HUES6 (cell line): ENCODE data around the gene SLC17A6.
A peak's percentile ranks its signal among the peaks of the same experiment; 100 is the strongest.

ENCODE experiments used
- H3K27ac ChIP-seq: 2 replicates; pipeline ENCODE4 v1.7.0; 2013; ENCODE audit warnings: low read depth, mild to moderate bottlenecking, low read length, inconsistent platforms
- H3K27me3 ChIP-seq: 2 replicates; pipeline ENCODE4 v1.6.1; 2013; ENCODE audit warnings: low read length; ENCODE audit not compliant: control insufficient read depth, insufficient read depth
- H3K36me3 ChIP-seq: 2 replicates; pipeline ENCODE4 v1.6.1; 2013; ENCODE audit warnings: low read length; ENCODE audit not compliant: control insufficient read depth, insufficient read depth
- H3K4me1 ChIP-seq: 2 replicates; pipeline ENCODE4 v1.6.1; 2013; ENCODE audit warnings: low read length; ENCODE audit not compliant: control insufficient read depth, insufficient read depth
- H3K4me3 ChIP-seq: 2 replicates; pipeline ENCODE4 v1.5.1; 2013; ENCODE audit warnings: low read depth, low read length
- H3K9ac ChIP-seq: one replicate; pipeline ENCODE4 v1.6.1; 2013; ENCODE audit warnings: mild to moderate bottlenecking, low read length
- H3K9me3 ChIP-seq: 2 replicates; pipeline ENCODE4 v1.6.1; 2013; ENCODE audit warnings: low read depth, low read length; ENCODE audit not compliant: control insufficient read depth, insufficient read depth

Gene SLC17A6

GRCh38 chr11:22342211-22343031 is 4.2 kb downstream of the SLC17A6 start:
- Histone ChIP-seq H3K27me3 (peaks cover 81% of the 10 kb centered on the region), H3K36me3 (no peaks in the 10 kb centered on the region), H3K9me3 (no peaks in the 10 kb centered on the region), H3K4me1 (peaks cover 39% of the 10 kb centered on the region), H3K9ac (no peak overlapping the region), H3K4me3 (peak overlapping the region; percentile 70), H3K27ac (no peak overlapping the region)

- H3K36me3 ChIP-seq, result no peaks in the 10 kb centered on the region
- H3K9me3 ChIP-seq, result no peaks in the 10 kb centered on the region
- no peak overlapping the region for H3K27ac ChIP-seq
- H3K27me3 ChIP-seq, result peaks cover 75% of the 10 kb centered on the region
- H3K4me1 ChIP-seq, result peaks cover 36% of the 10 kb centered on the region
- peak overlapping the region; percentile 5 for H3K9ac ChIP-seq
- H3K4me3 ChIP-seq, result peak overlapping the region; percentile 70
These were observed 4.8 kb downstream of the SLC17A6 start for GRCh38 chr11:22343032-22343324.

GRCh38 chr11:22343371-22344032 is 5.3 kb downstream of the SLC17A6 start:
- no peak overlapping the region for H3K27ac ChIP-seq
- H3K4me1 ChIP-seq, result peaks cover 31% of the 10 kb centered on the region
- peak overlapping the region; percentile 70 for H3K4me3 ChIP-seq
- H3K9me3 ChIP-seq, result no peaks in the 10 kb centered on the region
- no peaks in the 10 kb centered on the region for H3K36me3 ChIP-seq
- H3K27me3 ChIP-seq, result peaks cover 70% of the 10 kb centered on the region
- H3K9ac ChIP-seq, result no peak overlapping the region

- peak overlapping the region; percentile 70 for H3K4me3 ChIP-seq
- H3K4me1 ChIP-seq, result peaks cover 28% of the 10 kb centered on the region; the same call in 1 of the 2 replicates
- peaks cover 66% of the 10 kb centered on the region for H3K27me3 ChIP-seq
- no peaks in the 10 kb centered on the region for H3K9me3 ChIP-seq
- no peak overlapping the region for H3K27ac ChIP-seq
- H3K36me3 ChIP-seq, result no peaks in the 10 kb centered on the region
- H3K9ac ChIP-seq, result no peak overlapping the region
These were observed 5.9 kb downstream of the SLC17A6 start for GRCh38 chr11:22344081-22344480.

- Histone ChIP-seq H3K9ac (no peak overlapping the region), H3K4me3 (no peak overlapping the region), H3K9me3 (no peaks in the 10 kb centered on the region), H3K27ac (no peak overlapping the region), H3K36me3 (no peaks in the 10 kb centered on the region), H3K27me3 (peaks cover 44% of the 10 kb centered on the region), H3K4me1 (peaks cover 12% of the 10 kb centered on the region; the same call in 1 of the 2 replicates)
These were observed 8.1 kb downstream of the SLC17A6 start for GRCh38 chr11:22346282-22346681.

GRCh38 chr11:22347857-22348487 is 9.8 kb downstream of the SLC17A6 start:
- H3K4me3 ChIP-seq, result no peak overlapping the region
- H3K4me1 ChIP-seq, result 0 out of 2 replicates have a peak, but pooled peaks cover 7% of the 10 kb centered on the region
- no peak overlapping the region for H3K27ac ChIP-seq

GRCh38 chr11:22349491-22349890 is 11.3 kb downstream of the SLC17A6 start:
- Histone ChIP-seq H3K9me3 (no peaks in the 10 kb centered on the region), H3K4me1 (0 out of 2 replicates have a peak, but pooled peaks cover 6% of the 10 kb centered on the region), H3K27ac (no peak overlapping the region), H3K36me3 (no peaks in the 10 kb centered on the region), H3K4me3 (no peak overlapping the region), H3K27me3 (peaks cover 12% of the 10 kb centered on the region), H3K9ac (no peak overlapping the region)

More at GRCh38 chr11:22347857-22348487, 9.8 kb downstream of the SLC17A6 start:
- H3K9ac ChIP-seq, result no peak overlapping the region
- H3K36me3 ChIP-seq, result no peaks in the 10 kb centered on the region
- H3K9me3 ChIP-seq, result no peaks in the 10 kb centered on the region
- peaks cover 27% of the 10 kb centered on the region for H3K27me3 ChIP-seq

- H3K9me3 ChIP-seq, result no peaks in the 10 kb centered on the region
- H3K27ac ChIP-seq, result no peak overlapping the region
- no peak overlapping the region for H3K4me3 ChIP-seq
- H3K36me3 ChIP-seq, result no peaks in the 10 kb centered on the region
- no peaks in the 10 kb centered on the region for H3K4me1 ChIP-seq
- H3K9ac ChIP-seq, result no peak overlapping the region
- H3K27me3 ChIP-seq, result no peaks in the 10 kb centered on the region
These were observed 21.1 kb downstream of the SLC17A6 start for GRCh38 chr11:22359295-22359694.

- no peak overlapping the region for H3K9ac ChIP-seq
- H3K4me3 ChIP-seq, result no peak overlapping the region
- no peak overlapping the region for H3K27ac ChIP-seq
- peaks cover 12% of the 10 kb centered on the region; the same call in 1 of the 2 replicates for H3K4me1 ChIP-seq
- no peaks in the 10 kb centered on the region for H3K9me3 ChIP-seq
- H3K27me3 ChIP-seq, result no peaks in the 10 kb centered on the region
- no peaks in the 10 kb centered on the region for H3K36me3 ChIP-seq
These were observed 33.0 kb downstream of the SLC17A6 start for GRCh38 chr11:22371160-22371559.

GRCh38 chr11:22387126-22387525 is 48.9 kb downstream of the SLC17A6 start:
- Histone ChIP-seq H3K36me3 (no peaks in the 10 kb centered on the region), H3K4me3 (no peak overlapping the region), H3K27me3 (no peaks in the 10 kb centered on the region), H3K9me3 (no peaks in the 10 kb centered on the region), H3K9ac (no peak overlapping the region), H3K4me1 (no peaks in the 10 kb centered on the region), H3K27ac (no peak overlapping the region)
